NOMO-1 treated with dmso at 0.1 percent for 144 hours (cell line): Measurements from ENCODE around the gene CEP250.

ENCODE experiments used
- DNase-seq: peaks from one replicate; lab custom pipeline; 2025; ENCODE audit not compliant: unreplicated experiment; lab: John Stamatoyannopoulos, UW

Gene CEP250

DNA sequence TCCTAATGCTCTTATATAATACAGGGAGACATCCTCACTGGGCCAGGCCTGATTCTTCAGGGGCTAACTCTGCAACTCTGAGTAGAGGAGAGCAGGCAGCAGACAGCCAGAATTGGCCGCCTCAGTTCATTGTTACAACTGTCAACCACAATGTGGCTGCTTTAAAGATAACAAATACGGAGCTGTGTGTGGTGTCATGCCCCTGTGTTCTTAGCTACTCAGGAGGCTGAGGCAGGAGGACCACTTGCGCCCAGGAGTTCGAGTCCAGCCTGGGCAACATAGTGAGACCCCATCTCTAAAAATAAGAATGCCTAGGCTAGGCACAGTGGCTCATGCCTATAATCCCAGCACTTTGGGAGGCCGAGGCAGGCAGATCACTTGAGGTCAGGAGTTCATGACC is 34.3 kb downstream of the CEP250 start:
- no peak for DNase-seq

DNA sequence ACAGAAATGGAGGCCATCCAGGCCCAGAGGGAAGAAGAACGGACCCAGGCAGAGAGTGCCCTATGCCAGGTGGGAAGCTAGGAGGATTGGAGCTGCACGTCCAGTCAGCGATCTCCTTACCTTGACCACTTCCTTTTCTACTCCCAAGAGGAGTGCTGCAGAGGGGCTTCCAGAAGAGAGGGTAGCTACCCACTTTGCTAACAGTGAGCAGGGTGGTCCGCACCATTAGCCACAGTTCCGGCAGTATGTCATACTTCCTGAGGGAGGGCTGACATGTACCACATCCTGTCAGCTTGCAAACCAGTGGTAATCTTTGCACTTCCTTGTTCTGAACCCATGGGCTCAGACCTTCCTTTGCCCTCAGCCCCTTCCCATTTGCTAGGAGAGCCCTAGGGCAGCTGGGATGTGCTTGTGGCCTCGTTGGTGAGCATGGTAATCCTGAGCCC is 35.4 kb downstream of the CEP250 start:
- DNase-seq: peak; percentile 61

DNA sequence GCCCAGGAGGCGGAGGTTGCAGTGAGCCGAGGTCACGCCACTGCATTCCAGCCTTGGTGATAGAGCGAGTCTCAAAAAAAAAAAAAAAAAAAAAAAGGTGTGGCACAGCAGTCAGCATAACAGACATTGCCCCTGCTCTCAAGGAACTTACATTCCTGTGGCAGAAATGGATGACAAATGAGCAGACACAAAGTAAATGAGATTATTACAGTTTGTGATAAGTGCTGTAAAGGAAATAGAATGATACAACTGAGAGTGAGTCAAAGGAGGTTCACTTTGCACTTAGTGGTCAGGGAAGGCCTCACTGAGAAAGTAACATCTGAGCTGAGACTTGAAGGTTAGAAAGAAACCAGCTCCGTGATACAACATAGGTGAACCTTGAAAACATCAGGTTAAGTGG is 36.4 kb downstream of the CEP250 start:
- no peak for DNase-seq

DNA sequence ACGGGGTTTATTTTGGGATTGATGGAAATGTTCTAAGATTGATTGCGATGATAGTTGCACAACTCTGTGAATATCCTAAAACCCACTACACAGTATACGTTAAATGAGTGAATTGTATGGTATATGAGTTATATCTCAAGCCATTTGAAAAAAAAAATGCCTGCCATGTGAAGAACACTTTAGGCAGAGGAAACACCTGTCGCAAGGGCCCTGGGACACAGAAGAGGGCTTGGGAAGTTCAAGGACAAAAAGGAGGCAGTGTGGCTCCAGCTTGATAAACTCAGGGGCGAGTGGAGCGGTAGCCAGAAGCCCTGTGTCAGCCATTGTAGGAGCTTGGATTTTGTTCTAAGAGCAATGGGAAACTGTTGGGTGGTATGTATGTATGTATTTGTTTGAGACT is 37.0 kb downstream of the CEP250 start:
- no peak for DNase-seq

DNA sequence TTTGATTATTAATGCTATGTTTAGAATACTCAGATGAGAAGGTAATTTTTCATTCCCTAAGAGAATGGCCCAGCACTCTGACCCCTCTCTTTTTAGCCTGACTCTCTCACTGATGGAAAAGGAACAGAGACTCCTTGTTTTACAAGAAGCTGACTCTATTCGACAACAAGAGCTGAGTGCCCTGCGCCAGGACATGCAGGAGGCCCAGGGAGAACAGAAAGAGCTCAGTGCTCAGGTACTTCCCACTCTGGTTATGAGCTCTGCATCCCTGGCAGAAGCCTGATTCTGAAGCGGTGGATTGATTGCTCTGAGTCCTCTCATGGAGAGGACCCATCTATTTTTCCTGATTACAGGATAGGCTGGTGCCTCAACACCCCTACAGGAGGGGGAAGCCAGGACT is 41.1 kb downstream of the CEP250 start:
- no peak for DNase-seq

DNA sequence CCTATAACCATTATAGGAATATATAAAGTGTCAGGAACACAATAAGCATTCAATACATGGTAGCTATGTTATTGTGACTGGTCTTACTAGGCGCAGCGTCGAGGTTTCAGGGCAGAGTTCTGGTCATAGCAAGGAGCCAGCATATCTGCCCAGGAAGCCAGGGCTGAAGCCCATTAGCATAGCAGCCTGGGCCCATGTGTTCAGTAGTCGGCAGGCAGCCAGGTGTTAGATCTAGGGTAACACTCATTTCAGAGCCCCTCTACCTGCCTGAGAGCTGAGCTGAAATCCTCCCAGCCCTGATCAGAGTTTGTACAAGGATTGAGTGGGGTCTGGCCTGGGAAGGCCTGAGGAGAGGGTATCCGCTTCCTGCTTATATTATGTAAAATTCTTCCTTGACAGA is 41.9 kb downstream of the CEP250 start:
- no peak for DNase-seq

DNA sequence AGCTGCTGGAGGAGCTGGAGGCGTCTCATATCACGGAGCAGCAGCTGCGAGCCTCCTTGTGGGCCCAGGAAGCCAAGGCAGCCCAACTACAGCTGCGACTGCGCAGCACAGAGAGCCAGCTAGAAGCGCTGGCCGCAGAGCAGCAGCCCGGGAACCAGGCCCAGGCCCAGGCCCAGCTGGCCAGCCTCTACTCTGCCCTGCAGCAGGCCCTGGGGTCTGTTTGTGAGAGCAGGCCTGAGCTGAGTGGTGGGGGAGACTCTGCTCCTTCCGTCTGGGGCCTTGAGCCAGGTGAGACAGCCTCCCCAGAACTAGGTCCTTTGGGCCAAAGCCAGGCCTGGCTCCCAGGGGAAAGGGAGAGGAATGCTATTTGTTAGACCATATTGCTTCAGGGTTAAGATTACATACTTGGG is 42.4 kb downstream of the CEP250 start:
- DNase-seq: no peak

DNA sequence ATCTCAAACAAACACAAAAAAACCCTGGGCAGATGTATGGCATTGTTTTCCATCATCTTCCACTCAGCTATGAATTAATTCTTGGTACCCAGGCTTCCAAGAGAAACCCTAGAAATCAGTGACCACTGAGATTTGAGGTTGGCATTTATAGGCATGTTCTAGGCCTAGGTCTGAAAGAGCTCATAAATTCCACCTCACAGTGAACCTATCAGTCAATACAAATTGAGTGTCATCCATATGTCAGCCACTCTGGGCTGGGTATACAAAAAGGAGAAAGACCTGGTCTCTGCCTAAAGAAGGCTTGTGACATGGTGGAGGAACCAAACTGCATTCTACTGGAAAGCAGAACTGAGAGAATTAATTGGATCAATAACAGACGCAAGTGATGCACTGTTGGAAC is 43.9 kb downstream of the CEP250 start:
- no peak for DNase-seq

DNA sequence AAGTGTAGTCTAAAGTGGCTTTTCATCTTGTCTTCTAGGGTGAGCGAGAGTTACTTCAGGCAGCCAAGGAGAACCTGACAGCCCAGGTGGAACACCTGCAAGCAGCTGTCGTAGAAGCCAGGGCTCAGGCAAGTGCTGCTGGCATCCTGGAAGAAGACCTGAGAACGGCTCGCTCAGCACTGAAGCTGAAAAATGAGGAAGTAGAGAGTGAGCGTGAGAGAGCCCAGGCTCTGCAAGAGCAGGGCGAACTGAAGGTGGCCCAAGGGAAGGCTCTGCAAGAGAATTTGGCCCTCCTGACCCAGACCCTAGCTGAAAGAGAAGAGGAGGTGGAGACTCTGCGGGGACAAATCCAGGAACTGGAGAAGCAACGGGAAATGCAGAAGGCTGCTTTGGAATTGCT is 47.0 kb downstream of the CEP250 start:
- peak; percentile 42 for DNase-seq

DNA sequence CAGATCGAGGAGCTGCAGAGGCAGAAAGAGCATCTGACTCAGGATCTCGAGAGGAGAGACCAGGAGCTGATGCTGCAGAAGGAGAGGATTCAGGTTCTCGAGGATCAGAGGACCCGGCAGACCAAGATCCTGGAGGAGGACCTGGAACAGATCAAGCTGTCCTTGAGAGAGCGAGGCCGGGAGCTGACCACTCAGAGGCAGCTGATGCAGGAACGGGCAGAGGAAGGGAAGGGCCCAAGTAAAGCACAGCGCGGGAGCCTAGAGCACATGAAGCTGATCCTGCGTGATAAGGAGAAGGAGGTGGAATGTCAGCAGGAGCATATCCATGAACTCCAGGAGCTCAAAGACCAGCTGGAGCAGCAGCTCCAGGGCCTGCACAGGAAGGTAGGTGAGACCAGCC is 47.9 kb downstream of the CEP250 start:
- no peak for DNase-seq

DNA sequence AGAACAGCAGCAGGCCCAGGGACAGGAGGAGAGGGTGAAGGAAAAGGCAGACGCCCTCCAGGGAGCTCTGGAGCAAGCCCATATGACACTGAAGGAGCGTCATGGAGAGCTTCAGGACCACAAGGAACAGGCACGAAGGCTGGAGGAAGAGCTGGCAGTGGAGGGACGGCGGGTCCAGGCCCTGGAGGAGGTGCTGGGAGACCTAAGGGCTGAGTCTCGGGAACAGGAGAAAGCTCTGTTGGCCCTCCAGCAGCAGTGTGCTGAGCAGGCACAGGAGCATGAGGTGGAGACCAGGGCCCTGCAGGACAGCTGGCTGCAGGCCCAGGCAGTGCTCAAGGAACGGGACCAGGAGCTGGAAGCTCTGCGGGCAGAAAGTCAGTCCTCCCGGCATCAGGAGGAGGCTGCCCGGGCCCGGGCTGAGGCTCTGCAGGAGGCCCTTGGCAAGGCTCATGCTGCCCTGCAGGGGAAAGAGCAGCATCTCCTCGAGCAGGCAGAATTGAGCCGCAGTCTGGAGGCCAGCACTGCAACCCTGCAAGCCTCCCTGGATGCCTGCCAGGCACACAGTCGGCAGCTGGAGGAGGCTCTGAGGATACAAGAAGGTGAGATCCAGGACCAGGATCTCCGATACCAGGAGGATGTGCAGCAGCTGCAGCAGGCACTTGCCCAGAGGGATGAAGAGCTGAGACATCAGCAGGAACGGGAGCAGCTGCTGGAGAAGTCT is 48.6 kb downstream of the CEP250 start:
- no peak for DNase-seq

DNA sequence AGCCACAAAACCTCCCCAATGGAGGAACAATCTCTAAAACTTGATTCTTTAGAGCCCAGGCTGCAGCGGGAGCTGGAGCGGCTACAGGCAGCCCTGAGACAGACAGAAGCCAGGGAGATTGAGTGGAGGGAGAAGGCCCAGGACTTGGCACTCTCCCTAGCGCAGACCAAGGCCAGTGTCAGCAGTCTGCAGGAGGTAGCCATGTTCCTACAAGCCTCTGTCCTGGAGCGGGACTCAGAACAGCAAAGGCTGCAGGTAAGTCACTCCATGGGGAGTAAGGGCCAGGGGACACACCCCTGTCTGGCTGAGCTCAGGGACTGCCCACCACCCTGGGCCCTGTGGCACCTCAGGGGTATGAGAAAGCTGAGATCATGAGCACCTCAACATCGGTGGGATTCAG is 49.4 kb downstream of the CEP250 start:
- no peak for DNase-seq

DNA sequence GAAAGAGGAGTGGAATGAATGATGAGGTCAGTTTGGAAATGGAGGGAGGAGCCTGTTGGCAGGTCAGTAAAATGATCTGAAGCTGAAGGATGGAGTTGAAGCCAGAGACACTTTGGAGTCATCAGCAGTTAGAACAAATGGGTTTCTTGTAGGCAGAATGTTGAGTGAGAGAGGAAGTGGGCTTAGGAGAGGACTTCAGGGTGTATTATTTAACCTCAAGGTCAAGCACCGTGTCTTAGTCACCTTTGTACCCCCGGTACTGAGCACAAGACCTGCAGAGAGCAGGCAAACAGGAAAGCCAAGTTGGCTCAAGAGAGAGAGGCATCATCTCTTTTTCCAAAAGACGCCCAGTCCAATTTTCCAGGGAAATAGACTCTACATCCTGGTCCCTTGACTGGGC is 50.8 kb downstream of the CEP250 start:
- no peak for DNase-seq

DNA sequence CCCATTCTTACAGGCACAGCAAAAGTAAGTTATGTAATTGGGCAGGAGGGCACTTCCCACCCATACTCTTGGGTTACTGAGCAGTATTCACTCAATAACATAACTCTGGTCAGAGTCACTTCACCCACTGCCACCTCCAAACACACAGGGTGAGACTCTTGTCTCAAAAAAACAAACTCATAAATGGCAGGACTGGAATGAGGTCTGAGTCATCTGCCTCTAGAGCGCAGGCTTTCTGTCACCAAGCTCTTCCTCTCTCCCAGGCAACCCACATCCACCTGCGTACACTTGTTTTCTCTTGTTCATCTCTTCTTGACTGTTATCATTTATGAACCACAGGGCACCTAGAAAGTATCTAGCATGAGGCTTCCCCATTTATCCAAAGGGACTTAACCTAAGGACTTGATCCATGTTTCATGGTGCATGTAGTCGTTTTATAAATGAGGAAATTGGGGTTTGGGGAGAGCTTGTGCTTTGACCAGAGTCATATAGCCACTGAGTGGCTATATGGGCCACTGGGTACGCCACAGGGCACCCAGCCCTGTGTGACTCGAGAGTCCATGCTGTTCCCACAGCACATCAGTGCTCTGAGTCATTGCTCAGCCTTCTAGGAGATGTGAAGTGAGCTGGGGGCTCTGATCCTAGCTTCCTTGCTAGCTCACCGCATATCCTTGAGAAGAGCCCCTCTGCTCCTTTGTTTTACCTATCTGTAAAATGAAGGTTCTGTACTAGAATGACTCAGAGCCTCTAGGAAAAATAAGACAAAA is 51.7 kb downstream of the CEP250 start:
- DNase-seq: no peak

DNA sequence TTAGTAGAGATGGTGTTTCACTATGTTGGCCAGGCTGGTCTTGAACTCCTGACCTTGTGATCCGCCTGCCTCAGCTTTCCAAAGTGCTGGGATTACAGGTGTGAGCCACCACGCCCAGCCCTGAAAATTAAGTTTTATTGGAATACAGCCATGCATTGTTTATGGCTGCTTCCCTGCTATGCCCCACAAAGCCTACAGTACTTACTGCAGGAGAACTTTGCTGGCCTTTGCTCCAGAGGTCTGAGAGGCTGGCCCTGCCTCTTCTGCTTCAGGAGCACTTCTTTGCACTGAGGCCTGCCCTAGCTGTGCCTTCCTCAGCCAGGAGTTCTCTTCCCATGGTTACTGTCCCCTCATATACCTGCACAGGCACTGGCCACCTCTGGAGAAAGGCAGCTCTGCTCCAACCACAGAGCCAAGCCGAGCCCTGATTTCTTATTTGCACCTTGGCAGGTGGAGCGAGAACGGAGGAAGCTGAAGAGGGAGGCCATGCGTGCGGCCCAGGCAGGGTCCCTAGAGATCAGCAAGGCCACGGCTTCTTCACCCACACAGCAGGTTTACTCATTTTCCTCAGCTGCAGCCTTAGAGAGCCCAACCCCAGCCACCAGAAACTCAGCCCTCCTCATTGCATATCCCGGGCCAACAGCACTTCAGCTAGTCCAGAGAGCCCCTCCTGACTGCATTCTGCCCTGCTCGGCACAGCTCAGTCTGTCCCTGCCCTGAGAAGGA is 53.3 kb downstream of the CEP250 start:
- no peak for DNase-seq

DNA sequence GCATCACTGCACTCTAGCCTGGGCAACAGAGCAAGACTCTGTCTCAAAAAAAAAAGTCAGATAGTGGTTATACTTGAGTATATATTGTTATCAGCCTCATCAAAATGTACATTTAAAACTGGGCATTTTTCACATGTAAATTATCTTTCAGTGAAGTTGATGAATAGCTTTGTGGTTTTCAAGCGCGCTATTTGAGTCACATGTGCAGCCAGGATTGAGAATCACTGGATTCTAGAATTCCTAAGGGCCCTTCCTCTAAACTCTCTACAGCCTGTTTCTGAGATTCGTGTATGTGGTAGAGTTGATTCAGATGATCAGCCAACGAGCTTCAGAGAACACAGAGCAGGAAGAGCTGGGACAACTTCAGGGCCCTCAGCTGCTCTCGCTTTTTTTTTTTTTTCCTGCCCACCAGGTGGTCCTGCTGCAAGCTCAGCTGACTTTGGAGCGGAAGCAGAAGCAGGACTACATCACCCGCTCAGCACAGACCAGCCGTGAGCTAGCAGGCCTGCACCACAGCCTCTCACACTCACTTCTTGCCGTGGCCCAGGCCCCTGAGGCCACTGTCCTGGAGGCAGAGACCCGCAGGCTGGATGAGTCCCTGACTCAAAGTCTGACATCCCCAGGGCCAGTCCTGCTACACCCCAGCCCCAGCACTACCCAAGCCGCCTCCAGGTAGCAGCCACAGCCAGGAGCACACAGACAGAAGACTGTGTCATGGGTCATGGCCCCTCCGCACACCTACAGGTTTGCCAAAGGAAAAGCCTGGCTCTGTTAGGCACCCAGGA is 55.7 kb downstream of the CEP250 start:
- DNase-seq: no peak

DNA sequence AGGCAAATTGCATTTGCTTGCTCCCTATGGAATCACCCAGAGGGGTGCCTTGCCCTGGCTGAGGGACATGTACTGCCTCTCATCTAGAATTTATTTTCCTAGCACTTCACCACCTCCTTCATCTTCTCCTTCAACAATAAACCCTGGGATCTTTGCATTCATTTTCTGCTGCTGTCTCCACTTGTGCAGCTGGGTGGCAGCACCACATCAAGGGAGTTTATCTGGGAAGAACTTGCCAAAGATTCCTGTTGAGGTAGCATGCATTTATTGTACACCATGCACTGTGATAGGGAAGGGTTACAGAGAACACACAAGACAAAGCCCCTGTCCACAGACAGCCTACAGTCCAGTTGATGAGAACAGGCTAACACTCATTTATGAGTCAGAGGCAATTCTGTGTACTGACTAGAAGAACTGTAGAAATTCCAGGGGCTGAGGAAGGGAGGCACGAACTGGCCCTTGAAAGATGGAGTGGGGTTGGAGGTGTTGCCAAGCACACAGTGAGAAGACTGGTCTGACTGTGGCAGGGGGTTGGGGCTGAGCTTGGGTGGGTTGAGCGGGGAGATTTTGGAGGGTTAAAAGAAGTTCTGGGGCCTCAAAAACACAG is 56.5 kb downstream of the CEP250 start:
- no peak for DNase-seq

DNA sequence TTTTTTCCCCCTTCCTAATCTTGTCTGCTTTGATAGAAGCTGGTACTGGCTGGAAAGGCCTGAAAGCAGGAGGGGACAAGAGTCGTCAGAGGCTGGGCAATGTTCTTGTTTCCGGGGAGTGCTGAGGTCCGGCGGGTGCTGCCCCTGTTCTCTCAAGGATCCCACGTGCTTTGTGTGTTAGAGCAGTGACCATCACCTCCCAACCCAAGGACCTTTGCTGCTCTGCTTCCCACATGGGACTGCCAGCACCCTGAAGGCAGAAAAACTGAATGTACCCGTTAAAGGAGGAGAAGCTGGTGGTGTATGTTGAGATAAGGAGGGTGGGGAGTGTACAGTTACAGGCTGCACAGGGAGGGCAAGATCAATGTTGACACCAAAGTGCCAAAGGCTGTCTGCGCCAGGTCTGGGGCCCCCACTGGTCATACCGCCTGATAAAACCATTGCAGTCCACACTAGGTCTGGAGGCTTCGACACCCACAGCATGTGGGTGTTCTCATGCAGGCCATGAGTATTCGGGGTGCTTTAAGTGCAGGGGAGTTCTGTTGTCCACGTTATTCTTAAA is 59.1 kb downstream of the CEP250 start:
- no peak for DNase-seq

DNA sequence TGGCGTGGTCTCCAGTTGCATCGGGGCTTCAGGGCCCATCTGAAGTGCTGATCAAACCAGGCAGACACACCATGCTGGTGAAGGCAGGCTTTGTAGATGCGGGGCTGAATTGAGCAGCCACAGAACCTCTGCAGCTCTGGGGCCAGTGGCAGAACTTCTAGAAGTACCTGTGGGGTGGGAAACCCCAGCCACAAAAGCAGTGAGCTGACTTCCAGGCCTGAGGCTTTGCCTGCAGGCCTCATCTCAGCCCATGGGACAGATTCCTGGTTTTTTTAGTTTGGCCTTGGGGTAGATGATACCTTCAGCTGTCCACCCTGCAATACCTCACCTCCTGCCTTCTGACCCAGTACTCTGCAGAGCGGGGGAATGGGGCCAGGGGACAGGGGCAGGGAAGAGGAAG is 59.9 kb downstream of the CEP250 start:
- no peak for DNase-seq

DNA sequence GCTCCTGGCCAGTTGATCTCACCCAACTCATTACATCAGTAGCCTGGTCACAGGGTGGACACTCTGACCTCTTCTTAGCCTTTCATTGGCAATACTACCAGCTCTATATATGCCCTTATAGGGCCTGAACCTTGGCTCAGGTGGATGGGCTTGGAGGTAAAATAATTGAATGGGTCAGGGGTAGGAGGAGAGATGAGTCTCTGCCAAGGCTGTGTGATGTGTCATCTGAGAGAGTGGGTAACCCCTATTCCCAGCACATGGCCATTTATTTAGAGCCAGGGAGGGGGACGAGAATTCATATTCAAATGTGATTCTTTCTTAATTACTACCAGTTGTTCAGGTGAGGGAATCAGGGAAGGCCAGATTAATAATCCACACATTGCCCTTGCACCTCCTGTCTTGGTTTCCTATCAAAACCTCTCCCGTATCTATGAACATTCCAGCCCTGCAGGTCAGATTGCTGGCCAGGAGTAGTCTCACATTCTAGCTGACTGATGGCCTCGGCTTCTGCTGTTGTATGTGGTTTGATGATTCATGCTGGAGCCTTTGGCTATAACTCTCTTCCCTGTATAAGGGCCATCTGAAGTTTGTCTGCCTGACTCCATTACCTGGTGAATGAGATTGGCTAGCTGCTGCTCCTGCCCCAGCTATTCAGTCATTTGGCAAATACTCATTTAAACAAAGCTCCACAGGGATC is 60.7 kb downstream of the CEP250 start:
- no peak for DNase-seq
